Prostate gland (tissue), 2 donors: Measurements from ENCODE around the gene RECQL5. TPM values are rescaled to one million over a fixed set of nuclear protein-coding genes. Genes with fewer than 3 reads are reported as not detected.

ENCODE experiments used
- DNase-seq: peaks from one replicate; pipeline ENCODE4 v3.0.0-alpha.2; 2019; ENCODE audit warnings: low spot score
- H3K27ac ChIP-seq, 2 donors: fragments of 200-600 bp; sonication (generic); 2 replicates each; pipeline ENCODE4 v1.5.1; 2017 to 2019
- H3K27me3 ChIP-seq: fragments of 200-600 bp; sonication (generic); replicated peaks from 2 replicates; pipeline ENCODE4 v1.5.1; 2019; ENCODE audit not compliant: insufficient read depth
- H3K36me3 ChIP-seq, 2 donors: fragments of 200-600 bp; sonication (generic); 1 replicate in 1 of 2; 2 replicates in 1 of 2; pipeline versions ENCODE4 v1.5.1 to v1.8.1; 2017 to 2019
- H3K4me1 ChIP-seq: fragments of 200-600 bp; sonication (generic); replicated peaks from 2 replicates; pipeline ENCODE4 v1.5.1; 2019
- H3K4me3 ChIP-seq, 2 donors: fragments of 200-600 bp; sonication (generic); 2 replicates each; pipeline ENCODE4 v1.5.1; 2017 to 2019
- H3K9me3 ChIP-seq: fragments of 200-600 bp; sonication (generic); 2 replicates; pipeline ENCODE4 v1.5.1; 2017
- POLR2A ChIP-seq: fragments of 450-650 bp; IDR thresholded peaks from one replicate; pipeline ENCODE4 v1.6.1; 2016; ENCODE audit warnings: antibody characterized with exemption, mild to moderate bottlenecking
- POLR2AphosphoS5 ChIP-seq: sonication (generic); formaldehyde crosslinking; IDR thresholded peaks from one replicate; pipeline ENCODE4 v1.6.1; 2017; ENCODE audit warnings: antibody characterized with exemption
- WGBS: methylation state at CpG from one replicate; pipeline ENCODE4 v1.1.5; 2018; 5-methylcytosine and 5-hydroxymethylcytosine counted together
- intact Hi-C: fragments of 100-400 bp; cut with DNase I; formaldehyde crosslinking; loops from one replicate; pipeline ENCODE4 v1.14.2; 2022
- total RNA-seq, 2 donors: library from RNA; depleted of rRNA; stranded (reverse); fragments of >200 nt; gene quantifications; one replicate each; pipeline ENCODE4 v1.1.0, GENCODE V29; 2016
- TF ChIP-seq, protein P1 (sequence below), 4 experiments: fragments of 200-600 bp in 2 of 4; fragments of 450-650 bp in 2 of 4; sonication (generic) in 2 of 4; IDR thresholded peaks; 1 replicate in 3 of 4; 2 replicates in 1 of 4; pipeline ENCODE4 v1.5.1; 2016 to 2019; ENCODE audit warnings: antibody characterized with exemption in 4 of 4, mild to moderate bottlenecking in 2 of 4, moderate library complexity in 2 of 4

The RECQL5 gene
- total RNA-seq, 2 donors from 2014 or later: 33.6 to 132 TPM

DNA sequence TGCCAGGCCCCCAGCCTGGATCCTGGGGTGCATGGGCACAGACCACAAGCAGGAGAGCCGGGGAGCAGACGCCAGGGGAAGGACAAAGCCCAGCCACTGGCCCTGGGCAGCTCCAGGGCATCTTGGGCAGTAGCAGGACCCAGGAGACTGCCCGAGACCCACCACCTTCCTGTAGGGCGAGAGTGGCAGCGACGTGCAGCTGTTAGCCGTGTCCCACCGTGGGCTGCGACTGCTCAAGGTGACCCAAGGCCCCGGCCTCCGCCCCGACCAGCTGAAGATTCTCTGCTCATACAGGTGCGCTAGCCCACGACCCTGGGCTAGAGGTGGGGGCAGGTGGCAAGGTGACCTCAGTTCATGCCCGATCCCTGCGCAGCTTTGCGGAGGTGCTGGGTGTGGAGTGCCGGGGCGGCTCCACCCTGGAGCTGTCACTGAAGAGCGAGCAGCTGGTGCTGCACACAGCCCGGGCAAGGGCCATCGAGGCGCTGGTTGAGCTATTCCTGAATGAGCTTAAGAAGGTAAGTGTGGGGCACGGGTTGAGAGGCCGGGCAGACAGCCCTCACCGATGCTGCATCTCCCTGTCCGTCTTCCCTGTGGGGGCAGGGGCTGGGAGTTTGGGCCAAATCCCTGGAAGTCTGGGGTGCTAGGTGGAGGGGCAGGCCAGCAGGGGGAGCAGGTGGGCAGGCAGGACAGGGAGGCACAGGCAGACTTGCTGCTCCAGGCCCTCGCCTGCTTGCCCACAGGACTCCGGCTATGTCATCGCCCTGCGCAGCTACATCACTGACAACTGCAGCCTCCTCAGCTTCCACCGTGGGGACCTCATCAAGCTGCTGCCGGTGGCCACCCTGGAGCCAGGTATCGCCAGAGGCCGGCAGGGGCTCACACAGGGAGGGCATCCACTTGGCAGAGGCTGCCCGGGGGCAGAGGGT lies 47.2 kb downstream of the RECQL5 start:
- intact Hi-C loops: no loop called here
- WGBS: 83% methylated on average over 29 of the region's 36 CpGs
- no peaks in the 10 kb centered on the region for H3K36me3 ChIP-seq
- no peak overlapping the region for H3K27ac ChIP-seq
- no peaks in the 10 kb centered on the region for H3K4me1 ChIP-seq
- DNase-seq: no peak
- no peak overlapping the region for H3K4me3 ChIP-seq
- TF ChIP-seq, protein P1, sequence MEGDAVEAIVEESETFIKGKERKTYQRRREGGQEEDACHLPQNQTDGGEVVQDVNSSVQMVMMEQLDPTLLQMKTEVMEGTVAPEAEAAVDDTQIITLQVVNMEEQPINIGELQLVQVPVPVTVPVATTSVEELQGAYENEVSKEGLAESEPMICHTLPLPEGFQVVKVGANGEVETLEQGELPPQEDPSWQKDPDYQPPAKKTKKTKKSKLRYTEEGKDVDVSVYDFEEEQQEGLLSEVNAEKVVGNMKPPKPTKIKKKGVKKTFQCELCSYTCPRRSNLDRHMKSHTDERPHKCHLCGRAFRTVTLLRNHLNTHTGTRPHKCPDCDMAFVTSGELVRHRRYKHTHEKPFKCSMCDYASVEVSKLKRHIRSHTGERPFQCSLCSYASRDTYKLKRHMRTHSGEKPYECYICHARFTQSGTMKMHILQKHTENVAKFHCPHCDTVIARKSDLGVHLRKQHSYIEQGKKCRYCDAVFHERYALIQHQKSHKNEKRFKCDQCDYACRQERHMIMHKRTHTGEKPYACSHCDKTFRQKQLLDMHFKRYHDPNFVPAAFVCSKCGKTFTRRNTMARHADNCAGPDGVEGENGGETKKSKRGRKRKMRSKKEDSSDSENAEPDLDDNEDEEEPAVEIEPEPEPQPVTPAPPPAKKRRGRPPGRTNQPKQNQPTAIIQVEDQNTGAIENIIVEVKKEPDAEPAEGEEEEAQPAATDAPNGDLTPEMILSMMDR (IDR thresholded peaks at IDR 0.05): peak in 1 of 4 experiments; percentile 21
- no peak for TF ChIP-seq POLR2AphosphoS5
- no peaks in the 10 kb centered on the region for H3K27me3 ChIP-seq
- no peaks in the 10 kb centered on the region for H3K9me3 ChIP-seq

DNA sequence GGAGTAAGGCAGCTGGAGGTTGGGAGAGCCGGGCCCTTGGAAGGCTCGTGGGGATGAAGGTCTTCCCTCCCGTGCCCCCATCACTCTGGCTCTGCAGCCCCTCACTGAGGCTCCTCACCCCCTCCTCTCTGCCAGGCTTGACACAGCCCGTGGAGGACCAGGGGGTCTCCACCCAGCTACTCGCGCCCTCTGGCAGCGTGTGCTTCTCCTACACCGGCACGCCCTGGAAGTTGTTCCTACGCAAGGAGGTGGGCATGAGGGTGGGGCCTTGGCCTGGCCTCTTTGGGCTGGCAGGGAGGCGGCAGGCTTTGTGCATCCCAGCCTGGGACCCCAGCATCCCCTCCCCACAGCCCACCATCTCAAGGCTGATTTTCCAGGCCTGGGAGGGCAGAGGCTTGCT lies 49.3 kb downstream of the RECQL5 start:
- intact Hi-C loops: no loop called here
- WGBS: 88% methylated on average over 11 of the region's 11 CpGs
- TF ChIP-seq POLR2A: no peak
- TF ChIP-seq, protein P1 (IDR thresholded peaks at IDR 0.05): no peak
- no peak for TF ChIP-seq POLR2AphosphoS5
- no peak for DNase-seq
- no peaks in the 10 kb centered on the region for H3K4me1 ChIP-seq
- no peak overlapping the region for H3K4me3 ChIP-seq
- no peaks in the 10 kb centered on the region for H3K27me3 ChIP-seq
- H3K27ac ChIP-seq: no peak overlapping the region
- no peaks in the 10 kb centered on the region for H3K36me3 ChIP-seq
- H3K9me3 ChIP-seq: no peaks in the 10 kb centered on the region

DNA sequence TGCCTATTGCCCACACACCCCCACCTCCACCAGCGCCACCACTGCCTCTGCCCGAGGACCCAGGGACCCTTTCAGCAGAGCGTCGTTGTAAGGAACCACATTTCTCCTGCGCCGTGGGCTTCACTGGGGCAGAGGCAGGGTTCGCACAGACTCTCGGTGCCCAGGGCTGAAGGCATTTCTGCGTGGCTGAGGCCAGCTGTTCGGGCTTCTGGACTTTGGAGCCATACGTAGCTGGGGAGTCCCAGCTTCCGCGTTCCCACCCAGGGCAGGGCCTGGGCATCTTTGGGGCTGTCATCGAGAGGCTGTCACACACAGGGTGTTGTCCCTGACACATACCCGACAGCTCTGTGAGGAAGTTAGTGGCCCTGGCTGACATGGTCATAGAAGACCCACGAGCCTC lies 49.7 kb downstream of the RECQL5 start:
- H3K27me3 ChIP-seq: no peaks in the 10 kb centered on the region
- no peak overlapping the region for H3K4me3 ChIP-seq
- no peaks in the 10 kb centered on the region for H3K36me3 ChIP-seq
- no peaks in the 10 kb centered on the region for H3K4me1 ChIP-seq
- no peak for DNase-seq
- TF ChIP-seq, protein P1 (IDR thresholded peaks at IDR 0.05): no peak
- TF ChIP-seq POLR2AphosphoS5 (no peak), POLR2A (no peak)
- H3K9me3 ChIP-seq: no peaks in the 10 kb centered on the region
- intact Hi-C loops: no loop called here
- 89% methylated on average over 16 of the region's 16 CpGs for WGBS
- no peak overlapping the region for H3K27ac ChIP-seq

DNA sequence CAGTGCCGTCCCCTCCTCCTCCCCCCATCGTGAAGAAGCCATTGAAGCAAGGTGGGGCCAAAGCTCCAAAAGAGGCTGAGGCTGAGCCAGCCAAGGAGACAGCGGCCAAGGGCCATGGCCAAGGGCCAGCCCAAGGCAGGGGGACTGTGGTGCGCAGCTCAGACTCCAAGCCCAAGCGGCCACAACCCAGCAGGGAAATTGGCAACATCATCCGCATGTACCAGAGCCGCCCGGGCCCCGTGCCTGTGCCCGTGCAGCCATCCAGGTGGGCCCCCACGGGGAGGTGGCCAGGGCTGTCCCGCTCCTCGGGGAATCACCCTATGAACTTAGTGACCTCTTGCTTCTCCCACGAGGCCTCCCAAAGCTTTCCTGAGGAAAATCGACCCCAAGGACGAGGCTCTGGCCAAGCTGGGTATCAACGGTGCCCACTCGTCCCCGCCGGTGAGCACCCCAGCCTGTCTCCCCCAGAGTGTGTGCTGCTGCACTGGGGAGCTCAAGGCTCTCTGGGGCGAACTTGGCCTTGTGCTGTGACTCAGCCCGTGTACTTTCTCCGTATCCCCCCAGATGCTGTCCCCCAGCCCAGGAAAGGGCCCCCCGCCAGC lies 50.3 kb downstream of the RECQL5 start:
- Histone ChIP-seq H3K36me3 (no peaks in the 10 kb centered on the region), H3K4me3 (no peak overlapping the region), H3K9me3 (no peaks in the 10 kb centered on the region), H3K27ac (no peak overlapping the region), H3K27me3 (no peaks in the 10 kb centered on the region), H3K4me1 (no peaks in the 10 kb centered on the region)
- intact Hi-C loops: no loop called here
- TF ChIP-seq POLR2A (no peak), POLR2AphosphoS5 (no peak)
- TF ChIP-seq, protein P1 (IDR thresholded peaks at IDR 0.05): no peak
- 85% methylated on average over 23 of the region's 24 CpGs for WGBS
- DNase-seq: no peak

DNA sequence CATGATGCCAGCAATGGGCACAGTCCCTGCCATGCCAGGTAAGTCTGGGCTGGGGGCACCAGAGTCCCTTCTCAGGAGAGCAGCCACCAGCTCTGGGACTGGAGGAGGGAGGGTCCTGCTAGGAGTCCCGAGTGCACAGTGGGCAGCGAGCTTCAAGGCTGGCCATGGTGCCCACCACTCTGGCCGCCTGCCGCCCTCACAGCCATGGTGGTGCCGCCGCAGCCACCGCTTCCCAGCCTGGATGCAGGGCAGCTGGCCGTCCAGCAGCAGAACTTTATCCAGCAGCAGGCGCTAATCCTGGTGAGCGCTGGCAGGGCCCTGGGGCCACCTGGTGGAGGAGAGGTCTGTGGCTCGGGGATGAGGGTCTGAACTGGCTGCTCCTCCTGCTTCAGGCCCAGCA lies 51.7 kb downstream of the RECQL5 start:
- no peak overlapping the region for H3K4me3 ChIP-seq
- no peaks in the 10 kb centered on the region for H3K36me3 ChIP-seq
- no peaks in the 10 kb centered on the region for H3K9me3 ChIP-seq
- no peaks in the 10 kb centered on the region for H3K27me3 ChIP-seq
- TF ChIP-seq POLR2A (no peak), POLR2AphosphoS5 (no peak)
- TF ChIP-seq, protein P1 (IDR thresholded peaks at IDR 0.05): no peak
- DNase-seq: no peak
- H3K4me1 ChIP-seq: no peaks in the 10 kb centered on the region
- WGBS: 95% methylated on average over 10 of the region's 11 CpGs
- H3K27ac ChIP-seq: no peak overlapping the region
- intact Hi-C loops: no loop called here
